HFFc6 (cell line): Measurements from ENCODE around the gene RBM20. TPM values are rescaled to one million over a fixed set of nuclear protein-coding genes. Genes with fewer than 3 reads are reported as not detected.
A peak's percentile ranks its signal among the peaks of the same experiment; 100 is the strongest.

Experiments
- DNase-seq: peaks from one replicate; pipeline ENCODE4 v3.0.0-alpha.2; 2018
- H3K27ac Mint-ChIP-seq: 2 replicates; pipeline ENCODE4 v1.8.0; 2020; ENCODE audit warnings: mild to moderate bottlenecking, mixed read lengths
- H3K27me3 Mint-ChIP-seq: 2 replicates; pipeline ENCODE4 v1.8.0; 2021; ENCODE audit warnings: mild to moderate bottlenecking, moderate library complexity, mixed read lengths; ENCODE audit not compliant: insufficient read depth
- H3K36me3 Mint-ChIP-seq: 2 replicates; pipeline ENCODE4 v1.8.0; 2021; ENCODE audit warnings: low read depth, mixed read lengths
- H3K4me1 Mint-ChIP-seq: 2 replicates; pipeline ENCODE4 v1.8.0; 2020; ENCODE audit warnings: low read depth, mixed read lengths
- H3K4me3 Mint-ChIP-seq: 2 replicates; pipeline ENCODE4 v1.8.0; 2020; ENCODE audit warnings: mild to moderate bottlenecking, moderate library complexity, mixed read lengths
- H3K9me3 Mint-ChIP-seq: 2 replicates; pipeline ENCODE4 v1.8.0; 2020; ENCODE audit warnings: mild to moderate bottlenecking, mixed read lengths
- total RNA-seq, 6 experiments: library from RNA; stranded (reverse); fragmentation: NEBNext Ultra II Directional; extraction: Animal tissue kit (Norgen Biotek cat#: 25700); gene quantifications; 2 replicates in 1 of 6; 3 replicates in 5 of 6; pipeline ENCODE4 v1.2.3, GENCODE V29; 2021
- TF ChIP-seq, protein P1 (sequence below): fragments of 200-600 bp; sonication (generic); IDR thresholded peaks from 2 replicates; pipeline ENCODE4 v1.5.0; 2021; ENCODE audit warnings: antibody characterized with exemption, mild to moderate bottlenecking

The RBM20 gene
- total RNA-seq, 6 experiments from 2014 or later: not detected

DNA sequence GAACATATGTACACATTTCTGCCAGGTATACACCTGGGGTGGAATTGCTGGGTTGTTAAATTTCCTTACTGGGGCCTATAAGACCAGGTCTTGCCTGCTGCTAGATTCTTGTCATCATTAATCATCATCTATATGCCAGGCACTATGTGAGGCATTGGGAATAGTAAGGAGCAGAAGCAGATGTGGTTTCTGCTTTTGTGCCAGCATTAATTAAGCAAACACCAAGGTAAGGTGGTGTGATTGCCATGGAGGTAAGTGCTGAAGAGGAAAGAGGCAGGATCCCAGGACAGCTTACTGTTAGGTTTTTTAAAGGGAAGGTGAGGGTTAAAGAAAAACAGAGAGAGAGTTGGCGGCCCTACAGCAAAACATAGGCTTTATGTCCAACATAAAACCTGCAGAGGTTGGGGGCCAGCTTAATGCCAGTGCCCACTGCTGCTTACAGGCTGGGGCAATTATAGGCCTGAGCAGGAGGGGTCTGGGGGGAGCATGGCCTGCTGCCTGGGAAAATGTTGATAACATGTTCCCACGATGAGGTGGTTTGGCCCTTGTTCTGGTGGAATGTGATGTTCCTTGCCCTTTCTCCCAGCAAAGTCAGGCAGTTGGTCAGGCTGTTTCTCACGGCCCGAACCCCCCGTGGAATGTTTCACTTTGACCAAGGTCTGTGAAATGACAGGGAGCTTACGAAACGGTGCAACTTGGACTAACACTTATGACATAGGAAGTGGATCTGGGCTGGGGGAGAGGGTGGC is 93.9 kb downstream of the RBM20 start:
- Mint-ChIP-seq H3K9me3 (no peaks in the 10 kb centered on the region), H3K36me3 (no peaks in the 10 kb centered on the region)
- DNase-seq: no peak

GRCh38 chr10:110739811-110740271 is 95.7 kb downstream of the RBM20 start:
- no peak overlapping the region for H3K27ac Mint-ChIP-seq
- TF ChIP-seq, protein P1, sequence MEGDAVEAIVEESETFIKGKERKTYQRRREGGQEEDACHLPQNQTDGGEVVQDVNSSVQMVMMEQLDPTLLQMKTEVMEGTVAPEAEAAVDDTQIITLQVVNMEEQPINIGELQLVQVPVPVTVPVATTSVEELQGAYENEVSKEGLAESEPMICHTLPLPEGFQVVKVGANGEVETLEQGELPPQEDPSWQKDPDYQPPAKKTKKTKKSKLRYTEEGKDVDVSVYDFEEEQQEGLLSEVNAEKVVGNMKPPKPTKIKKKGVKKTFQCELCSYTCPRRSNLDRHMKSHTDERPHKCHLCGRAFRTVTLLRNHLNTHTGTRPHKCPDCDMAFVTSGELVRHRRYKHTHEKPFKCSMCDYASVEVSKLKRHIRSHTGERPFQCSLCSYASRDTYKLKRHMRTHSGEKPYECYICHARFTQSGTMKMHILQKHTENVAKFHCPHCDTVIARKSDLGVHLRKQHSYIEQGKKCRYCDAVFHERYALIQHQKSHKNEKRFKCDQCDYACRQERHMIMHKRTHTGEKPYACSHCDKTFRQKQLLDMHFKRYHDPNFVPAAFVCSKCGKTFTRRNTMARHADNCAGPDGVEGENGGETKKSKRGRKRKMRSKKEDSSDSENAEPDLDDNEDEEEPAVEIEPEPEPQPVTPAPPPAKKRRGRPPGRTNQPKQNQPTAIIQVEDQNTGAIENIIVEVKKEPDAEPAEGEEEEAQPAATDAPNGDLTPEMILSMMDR: no peak
- no peak overlapping the region for H3K4me3 Mint-ChIP-seq
- H3K9me3 Mint-ChIP-seq: no peaks in the 10 kb centered on the region
- H3K27me3 Mint-ChIP-seq: peaks cover 49% of the 10 kb centered on the region
- no peak for DNase-seq
- no peaks in the 10 kb centered on the region for H3K36me3 Mint-ChIP-seq
- peaks cover 7% of the 10 kb centered on the region for H3K4me1 Mint-ChIP-seq

More for the DNA sequence above, 93.9 kb downstream of the RBM20 start:
- Mint-ChIP-seq H3K4me1 (peaks cover 19% of the 10 kb centered on the region), H3K4me3 (no peak overlapping the region), H3K27ac (no peak overlapping the region), H3K27me3 (peaks cover 53% of the 10 kb centered on the region)
- TF ChIP-seq, protein P1: no peak

GRCh38 chr10:110742801-110743200 is 98.7 kb downstream of the RBM20 start:
- H3K27ac Mint-ChIP-seq: no peak overlapping the region
- TF ChIP-seq, protein P1: no peak

DNA sequence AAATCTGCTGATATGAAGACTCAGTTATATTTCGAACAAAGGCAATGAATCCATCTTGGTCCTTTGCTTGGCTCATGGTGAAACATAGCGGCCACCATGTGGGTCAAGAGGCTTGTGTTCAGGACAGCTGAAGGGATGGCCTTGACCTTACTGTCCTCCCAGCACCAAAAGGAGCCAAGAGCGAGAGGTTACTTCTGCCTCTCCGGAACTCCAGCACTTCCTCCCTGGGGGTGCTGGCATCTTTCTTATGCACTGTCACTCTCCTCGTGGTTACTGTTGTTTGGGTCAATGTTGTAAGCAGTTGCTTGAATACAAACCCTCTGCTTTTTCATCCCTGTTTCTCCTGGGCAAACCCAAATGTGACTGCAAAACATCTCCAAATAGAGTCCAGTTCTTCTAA is 100.6 kb downstream of the RBM20 start:
- TF ChIP-seq, protein P1: no peak

More at GRCh38 chr10:110742801-110743200, 98.7 kb downstream of the RBM20 start:
- no peak for DNase-seq
- Mint-ChIP-seq H3K4me3 (no peak overlapping the region; the same call in 1 of the 2 replicates), H3K4me1 (peaks cover 7% of the 10 kb centered on the region), H3K36me3 (no peaks in the 10 kb centered on the region), H3K9me3 (no peaks in the 10 kb centered on the region), H3K27me3 (peaks cover 42% of the 10 kb centered on the region)

DNA sequence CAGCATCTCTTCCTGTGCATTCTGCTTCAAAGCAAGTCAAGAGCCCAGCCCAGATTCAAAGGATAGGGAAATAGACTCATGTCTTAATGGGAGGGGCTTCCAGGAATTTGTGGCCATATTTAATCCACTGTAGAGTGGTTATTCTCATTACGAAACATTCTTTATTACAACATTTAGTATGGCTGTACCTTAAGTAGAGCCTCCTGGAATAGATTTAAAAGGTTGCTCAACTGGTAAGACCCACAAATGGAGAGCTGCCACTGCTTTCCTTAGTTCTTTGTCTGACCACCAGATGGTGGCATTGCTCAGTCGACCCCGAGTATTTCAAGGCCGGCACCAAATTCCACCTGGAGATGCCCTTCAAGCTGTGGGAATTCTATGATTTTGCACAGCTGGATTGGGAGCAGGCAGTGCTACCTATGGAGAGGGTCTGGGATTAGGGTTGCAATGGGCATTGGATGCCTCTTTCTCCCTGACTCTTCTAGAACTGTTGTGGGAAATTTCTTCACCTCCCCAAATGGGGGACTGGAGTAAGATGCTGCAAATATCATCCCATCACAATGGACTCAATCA is 102.2 kb downstream of the RBM20 start:
- H3K4me1 Mint-ChIP-seq: peaks cover 14% of the 10 kb centered on the region
- H3K4me3 Mint-ChIP-seq: no peak overlapping the region
- peaks cover 33% of the 10 kb centered on the region for H3K27me3 Mint-ChIP-seq
- no peak overlapping the region for H3K27ac Mint-ChIP-seq
- peak; percentile 61 for DNase-seq
- peaks cover 3% of the 10 kb centered on the region; the same call in 1 of the 2 replicates for H3K9me3 Mint-ChIP-seq
- peaks cover 3% of the 10 kb centered on the region; the same call in 1 of the 2 replicates for H3K36me3 Mint-ChIP-seq
- TF ChIP-seq, protein P1: peak; percentile 89

More for the DNA sequence above, 100.6 kb downstream of the RBM20 start:
- Mint-ChIP-seq H3K27me3 (peaks cover 27% of the 10 kb centered on the region), H3K27ac (no peak overlapping the region), H3K4me3 (no peak overlapping the region), H3K9me3 (peaks cover 3% of the 10 kb centered on the region; the same call in 1 of the 2 replicates), H3K4me1 (peaks cover 14% of the 10 kb centered on the region), H3K36me3 (peaks cover 3% of the 10 kb centered on the region; the same call in 1 of the 2 replicates)
- no peak for DNase-seq
